Panc1 (cell line): ENCODE measurements around the gene CEACAM18.

ENCODE experiments used
- CTCF ChIP-seq: fragments of 450-650 bp; IDR thresholded peaks from 2 replicates; pipeline ENCODE4 v1.5.1; 2017; ENCODE audit warnings: mild to moderate bottlenecking
- POLR2AphosphoS5 ChIP-seq: IDR thresholded peaks from 2 replicates; pipeline ENCODE4 v1.6.1; 2012; ENCODE audit warnings: mild to moderate bottlenecking, low read depth, low read length, moderate library complexity

- TF ChIP-seq CTCF, result no peak
- TF ChIP-seq POLR2AphosphoS5, result no peak
Observed at GRCh38 chr19:51440846-51441409, 37.4 kb upstream of the CEACAM18 start.
